ENCODE measurements around the gene TENT5C. TPM values are rescaled to one million over a fixed set of nuclear protein-coding genes. Genes with fewer than 3 reads are reported as not detected.
A peak's percentile ranks its signal among the peaks of the same experiment; 100 is the strongest.

Gene TENT5C
- total RNA-seq, 2 experiments from 2014 or later, result 20.7 to 20.8 TPM

- Mint-ChIP-seq H3K9me3 (ENCODE audit: insufficient read depth) (no peaks in the 10 kb centered on the region), H3K27ac (no peak overlapping the region), H3K4me1 (ENCODE audit: low read depth) (peaks cover 22% of the 10 kb centered on the region), H3K27me3 (ENCODE audit: low read depth) (peaks cover 26% of the 10 kb centered on the region), H3K4me3 (no peak overlapping the region), H3K36me3 (ENCODE audit: low read depth) (no peaks in the 10 kb centered on the region)
- ATAC-seq (no peak), DNase-seq (no peak)
- CTCF ChIA-PET, result interaction anchor here (1.1 to 2.0 kb wide), 4 partner anchors 33 to 129 kb away, joined by 3 to 9 read pairs (median 6); no protein-coding TSS in a partner anchor
- POLR2A ChIA-PET, result interaction anchor here (1.0 kb wide), 1 partner anchor 16 kb away, joined by 5 read pairs; no protein-coding TSS in a partner anchor
These were observed 35.7 kb downstream of the TENT5C start for GRCh38 chr1:117641536-117641935.

GRCh38 chr1:117642963-117643362, 37.1 kb downstream of the TENT5C start:
- H3K9me3 Mint-ChIP-seq (ENCODE audit: insufficient read depth), result no peaks in the 10 kb centered on the region
- peaks cover 18% of the 10 kb centered on the region for H3K4me1 Mint-ChIP-seq (ENCODE audit: low read depth)
- no peak overlapping the region for H3K4me3 Mint-ChIP-seq
- POLR2A ChIA-PET, result interaction anchor here (0.7 to 1.4 kb wide), 2 partner anchors 16 to 35 kb away, joined by 4 to 5 read pairs; no protein-coding TSS in a partner anchor
- no peaks in the 10 kb centered on the region for H3K36me3 Mint-ChIP-seq (ENCODE audit: low read depth)
- ATAC-seq, result no peak
- H3K27me3 Mint-ChIP-seq (ENCODE audit: low read depth), result peaks cover 26% of the 10 kb centered on the region
- CTCF ChIA-PET, result interaction anchor here (0.8 to 1.1 kb wide), 3 partner anchors 31 to 115 kb away, joined by 3 to 5 read pairs (median 4); no protein-coding TSS in a partner anchor
- no peak overlapping the region for H3K27ac Mint-ChIP-seq
- DNase-seq, result no peak

- no peak overlapping the region for H3K27ac Mint-ChIP-seq
- ChIA-PET CTCF (interaction anchor here (1.8 kb wide), 2 partner anchors 11 to 25 kb away, joined by 3 to 10 read pairs; no protein-coding TSS in a partner anchor), POLR2A (interaction anchor here (0.7 to 1.4 kb wide), 2 partner anchors 15 to 36 kb away, joined by 4 to 5 read pairs; no protein-coding TSS in a partner anchor)
- no peaks in the 10 kb centered on the region for H3K36me3 Mint-ChIP-seq (ENCODE audit: low read depth)
- ATAC-seq (no peak), DNase-seq (no peak)
- no peak overlapping the region for H3K4me3 Mint-ChIP-seq
- H3K9me3 Mint-ChIP-seq (ENCODE audit: insufficient read depth), result no peaks in the 10 kb centered on the region
- peaks cover 21% of the 10 kb centered on the region for H3K4me1 Mint-ChIP-seq (ENCODE audit: low read depth)
- H3K27me3 Mint-ChIP-seq (ENCODE audit: low read depth), result peaks cover 28% of the 10 kb centered on the region
These were observed 37.8 kb downstream of the TENT5C start for GRCh38 chr1:117643601-117644000.

- H3K9me3 Mint-ChIP-seq (ENCODE audit: insufficient read depth), result no peaks in the 10 kb centered on the region
- H3K27ac Mint-ChIP-seq, result no peak overlapping the region
- H3K4me1 Mint-ChIP-seq (ENCODE audit: low read depth), result peaks cover 29% of the 10 kb centered on the region
- no peak overlapping the region for H3K4me3 Mint-ChIP-seq
- CTCF ChIA-PET, result interaction anchor here (0.9 to 1.8 kb wide), 4 partner anchors 10 to 26 kb away, joined by 3 to 10 read pairs (median 4); no protein-coding TSS in a partner anchor
- POLR2A ChIA-PET, result no interaction called here
- H3K27me3 Mint-ChIP-seq (ENCODE audit: low read depth), result peaks cover 26% of the 10 kb centered on the region
- ATAC-seq (peak; percentile 82), DNase-seq (peak; percentile 54)
- H3K36me3 Mint-ChIP-seq (ENCODE audit: low read depth), result no peaks in the 10 kb centered on the region
These were observed 39.0 kb downstream of the TENT5C start for GRCh38 chr1:117644696-117645311.

GRCh38 chr1:117645343-117645742, 39.5 kb downstream of the TENT5C start:
- no peak overlapping the region for H3K27ac Mint-ChIP-seq
- H3K4me1 Mint-ChIP-seq (ENCODE audit: low read depth), result peaks cover 29% of the 10 kb centered on the region
- peaks cover 27% of the 10 kb centered on the region for H3K27me3 Mint-ChIP-seq (ENCODE audit: low read depth)
- ChIA-PET CTCF (interaction anchor here (1.0 to 1.8 kb wide), 3 partner anchors 9 to 24 kb away, joined by 3 to 10 read pairs (median 4); no protein-coding TSS in a partner anchor), POLR2A (no interaction called here)
- H3K4me3 Mint-ChIP-seq, result no peak overlapping the region
- ATAC-seq, result no peak
- H3K9me3 Mint-ChIP-seq (ENCODE audit: insufficient read depth), result no peaks in the 10 kb centered on the region
- DNase-seq, result no peak
- no peaks in the 10 kb centered on the region for H3K36me3 Mint-ChIP-seq (ENCODE audit: low read depth)

GRCh38 chr1:117646007-117646811, 40.4 kb downstream of the TENT5C start:
- no peak for DNase-seq
- Mint-ChIP-seq H3K27me3 (ENCODE audit: low read depth) (peaks cover 26% of the 10 kb centered on the region), H3K4me3 (no peak overlapping the region), H3K9me3 (ENCODE audit: insufficient read depth) (no peaks in the 10 kb centered on the region), H3K36me3 (ENCODE audit: low read depth) (no peaks in the 10 kb centered on the region), H3K4me1 (ENCODE audit: low read depth) (peaks cover 29% of the 10 kb centered on the region), H3K27ac (no peak overlapping the region)
- no peak for ATAC-seq
- CTCF ChIA-PET, result interaction anchor here (0.6 to 1.0 kb wide), 3 partner anchors 10 to 19 kb away, joined by 3 to 4 read pairs (median 3); no protein-coding TSS in a partner anchor
- POLR2A ChIA-PET, result no interaction called here

GRCh38 chr1:117646956-117647355, 41.1 kb downstream of the TENT5C start:
- no peak overlapping the region for H3K4me3 Mint-ChIP-seq
- H3K9me3 Mint-ChIP-seq (ENCODE audit: insufficient read depth), result no peaks in the 10 kb centered on the region
- H3K27ac Mint-ChIP-seq, result no peak overlapping the region
- DNase-seq (no peak), ATAC-seq (no peak)
- no peaks in the 10 kb centered on the region for H3K36me3 Mint-ChIP-seq (ENCODE audit: low read depth)
- H3K27me3 Mint-ChIP-seq (ENCODE audit: low read depth), result peaks cover 28% of the 10 kb centered on the region
- ChIA-PET POLR2A (no interaction called here), CTCF (no interaction called here)
- peaks cover 32% of the 10 kb centered on the region for H3K4me1 Mint-ChIP-seq (ENCODE audit: low read depth)

GRCh38 chr1:117648015-117648414, 42.2 kb downstream of the TENT5C start:
- H3K9me3 Mint-ChIP-seq (ENCODE audit: insufficient read depth), result no peaks in the 10 kb centered on the region

GRCh38 chr1:117650840-117651568, 45.2 kb downstream of the TENT5C start:
- DNase-seq (no peak), ATAC-seq (no peak)
- ChIA-PET CTCF (interaction anchor here (1.0 to 3.3 kb wide), 4 partner anchors 14 to 116 kb away, joined by 3 to 13 read pairs (median 3); no protein-coding TSS in a partner anchor), POLR2A (no interaction called here)
- Mint-ChIP-seq H3K36me3 (ENCODE audit: low read depth) (no peaks in the 10 kb centered on the region), H3K4me3 (no peak overlapping the region), H3K27ac (no peak overlapping the region), H3K9me3 (ENCODE audit: insufficient read depth) (no peaks in the 10 kb centered on the region), H3K4me1 (ENCODE audit: low read depth) (peaks cover 54% of the 10 kb centered on the region), H3K27me3 (ENCODE audit: low read depth) (peaks cover 31% of the 10 kb centered on the region)

More at GRCh38 chr1:117648015-117648414, 42.2 kb downstream of the TENT5C start:
- Mint-ChIP-seq H3K4me1 (ENCODE audit: low read depth) (peaks cover 42% of the 10 kb centered on the region), H3K27me3 (ENCODE audit: low read depth) (peaks cover 34% of the 10 kb centered on the region), H3K4me3 (no peak overlapping the region), H3K27ac (no peak overlapping the region), H3K36me3 (ENCODE audit: low read depth) (no peaks in the 10 kb centered on the region)
- POLR2A ChIA-PET, result no interaction called here
- CTCF ChIA-PET, result interaction anchor here (0.9 kb wide), 1 partner anchor 113 kb away, joined by 3 read pairs; no protein-coding TSS in a partner anchor
- no peak for DNase-seq
- no peak for ATAC-seq

- Mint-ChIP-seq H3K36me3 (ENCODE audit: low read depth) (no peaks in the 10 kb centered on the region), H3K4me1 (ENCODE audit: low read depth) (peaks cover 60% of the 10 kb centered on the region), H3K27me3 (ENCODE audit: low read depth) (peaks cover 31% of the 10 kb centered on the region), H3K27ac (no peak overlapping the region), H3K4me3 (no peak overlapping the region), H3K9me3 (ENCODE audit: insufficient read depth) (no peaks in the 10 kb centered on the region)
- POLR2A ChIA-PET, result no interaction called here
- ATAC-seq (no peak), DNase-seq (no peak)
- CTCF ChIA-PET, result interaction anchor here (1.0 to 3.3 kb wide), 3 partner anchors 14 to 117 kb away, joined by 3 to 13 read pairs (median 3); no protein-coding TSS in a partner anchor
These were observed 45.8 kb downstream of the TENT5C start for GRCh38 chr1:117651616-117652015.

GRCh38 chr1:117652421-117652820, 46.6 kb downstream of the TENT5C start:
- no peak overlapping the region for H3K27ac Mint-ChIP-seq
- ChIA-PET CTCF (interaction anchor here (1.0 kb wide), 1 partner anchor 24 kb away, joined by 3 read pairs; no protein-coding TSS in a partner anchor), POLR2A (interaction anchor here (1.1 kb wide), 1 partner anchor 46 kb away, joined by 3 read pairs; the partner anchor contains the start of gene TENT5C)
- DNase-seq (no peak), ATAC-seq (no peak)
- H3K36me3 Mint-ChIP-seq (ENCODE audit: low read depth), result no peaks in the 10 kb centered on the region
- no peaks in the 10 kb centered on the region for H3K9me3 Mint-ChIP-seq (ENCODE audit: insufficient read depth)
- H3K4me3 Mint-ChIP-seq, result no peak overlapping the region
- peaks cover 68% of the 10 kb centered on the region for H3K4me1 Mint-ChIP-seq (ENCODE audit: low read depth)
- peaks cover 31% of the 10 kb centered on the region for H3K27me3 Mint-ChIP-seq (ENCODE audit: low read depth)
